Activated CD8-positive, alpha-beta memory T cell treated with anti-CD3 and anti-CD28 coated beads, Interleukin-2, amount 50 U/mL, for 1 hour (primary cell): ENCODE data around the gene CTNNA3.

ENCODE experiments used
- DNase-seq: peaks from one replicate; pipeline ENCODE4 v3.0.0-alpha.2; 2020; ENCODE audit errors: extremely low read depth

Gene CTNNA3

GRCh38 chr10:65940816-65941662, 1755.0 kb downstream of the CTNNA3 start:
- DNase-seq = no peak

DNA sequence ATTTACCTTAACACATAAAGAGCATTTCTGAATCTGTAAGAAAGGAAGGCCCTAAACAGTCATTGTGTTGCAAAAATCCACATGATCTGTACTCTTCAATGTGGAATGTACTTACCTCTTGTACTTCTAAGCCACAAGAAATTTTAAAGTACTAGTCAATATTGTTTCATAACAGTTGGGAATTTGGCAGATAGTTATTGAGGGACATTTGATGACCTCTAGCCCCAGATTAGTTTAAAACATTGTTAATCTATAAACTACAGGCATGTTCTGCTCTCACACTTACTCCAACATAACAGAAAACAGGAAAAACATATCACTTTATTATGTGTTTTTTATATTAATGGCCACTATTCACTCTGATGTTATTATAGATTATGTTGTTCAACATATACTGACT, 1755.9 kb downstream of the CTNNA3 start:
- DNase-seq = no peak

- DNase-seq = no peak
Observed at GRCh38 chr10:65931291-65932070, 1764.5 kb downstream of the CTNNA3 start.

GRCh38 chr10:65911151-65911835, 1784.7 kb downstream of the CTNNA3 start:
- DNase-seq = no peak

DNA sequence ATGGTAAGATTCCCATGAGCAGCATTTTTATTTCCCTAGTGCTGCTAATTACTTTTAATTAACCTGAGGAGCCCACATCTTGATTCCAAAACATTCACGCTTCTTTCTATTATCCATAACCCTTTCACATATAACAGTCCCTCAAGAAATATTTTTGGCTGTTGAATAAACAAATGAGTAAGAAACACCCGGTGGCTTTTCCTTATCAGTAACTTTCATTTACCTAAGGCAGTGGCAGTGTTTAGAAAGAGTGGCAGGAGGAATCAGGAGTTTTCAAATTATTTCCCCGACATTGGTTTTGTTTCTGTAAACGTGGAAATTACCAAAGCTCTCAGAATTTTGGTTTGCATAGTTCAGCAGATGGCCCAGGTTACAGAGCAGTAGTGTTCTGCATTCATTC, 1785.8 kb downstream of the CTNNA3 start:
- no peak for DNase-seq

- no peak for DNase-seq
Observed at GRCh38 chr10:65907199-65907712, 1788.7 kb downstream of the CTNNA3 start.

DNA sequence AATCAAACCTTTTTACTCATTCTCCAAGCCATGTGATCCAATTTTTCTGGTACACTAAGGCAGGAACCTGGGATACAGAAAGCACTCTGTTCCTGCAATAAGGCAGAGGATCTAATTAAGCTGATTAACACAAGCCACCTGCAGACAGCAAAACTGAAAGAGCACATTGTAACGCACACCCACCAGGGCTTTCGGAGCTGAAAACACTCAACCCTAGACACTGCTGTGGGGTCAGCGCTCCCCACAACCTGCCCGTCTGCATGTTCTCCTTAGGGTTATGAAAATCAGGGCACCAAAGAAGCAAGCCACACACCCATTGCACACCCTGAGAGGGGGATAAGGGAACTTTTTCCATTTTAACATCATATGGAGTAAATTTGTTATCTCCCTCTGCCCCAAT, 1792.4 kb downstream of the CTNNA3 start:
- no peak for DNase-seq

GRCh38 chr10:65900271-65900670, 1795.7 kb downstream of the CTNNA3 start:
- DNase-seq = no peak

DNA sequence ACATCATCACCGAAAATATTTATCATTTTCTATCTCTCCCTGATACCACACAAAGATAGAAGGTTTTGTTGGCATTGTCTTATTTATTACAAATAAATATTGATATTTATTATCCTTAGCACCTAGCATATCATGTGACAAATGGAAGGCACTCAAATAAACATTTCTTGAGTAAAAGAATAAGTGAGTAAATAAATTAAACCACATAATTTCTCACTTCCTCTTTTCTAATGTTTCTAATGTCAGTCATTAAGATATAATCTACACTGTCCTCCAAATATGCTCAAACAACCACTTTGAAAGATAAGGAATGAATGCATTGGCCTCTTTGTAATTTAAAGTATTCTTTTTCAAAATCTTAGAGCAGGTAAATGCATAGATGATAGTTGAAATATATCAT, 1797.9 kb downstream of the CTNNA3 start:
- DNase-seq = no peak

DNA sequence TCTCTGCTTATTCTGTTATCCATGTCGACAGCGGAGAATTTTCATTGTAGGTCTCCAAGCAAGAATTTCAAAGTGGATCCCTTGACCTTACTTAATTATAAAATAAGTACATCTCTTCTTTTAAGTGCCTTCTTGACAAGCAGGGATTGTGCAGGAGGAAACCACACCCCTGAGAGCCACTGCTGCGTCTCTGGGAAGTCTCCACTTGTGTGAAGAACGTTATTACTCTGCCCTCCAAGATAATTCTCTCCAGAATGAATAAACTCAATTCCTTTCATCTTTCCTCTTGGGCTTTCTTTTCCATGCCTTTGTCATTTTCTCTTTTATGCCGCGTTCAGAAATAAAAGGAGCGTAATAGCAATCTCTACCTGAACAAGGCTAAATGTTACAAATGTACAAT, 1801.0 kb downstream of the CTNNA3 start:
- DNase-seq = no peak

DNA sequence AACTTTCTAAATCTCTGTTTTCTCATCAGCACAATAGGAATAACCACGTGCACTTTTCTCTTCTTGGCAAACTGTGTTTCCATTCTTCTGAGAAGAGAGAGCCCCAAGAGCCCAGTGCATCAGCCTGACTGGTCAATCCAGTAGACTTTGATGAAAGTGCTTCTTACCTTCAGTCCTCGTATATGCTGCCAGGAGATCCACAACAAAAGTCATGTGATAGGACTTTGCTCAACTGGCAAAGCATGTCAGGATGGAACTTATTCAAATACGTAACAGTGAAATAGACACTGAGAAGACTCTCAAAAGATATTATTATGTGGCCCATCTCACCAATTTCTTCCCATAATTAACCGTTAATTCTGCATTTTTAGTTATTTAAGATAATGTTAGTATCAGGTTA, 1801.6 kb downstream of the CTNNA3 start:
- DNase-seq = no peak

GRCh38 chr10:65893676-65894075, 1802.3 kb downstream of the CTNNA3 start:
- no peak for DNase-seq

- no peak for DNase-seq
Observed at GRCh38 chr10:65892284-65892683, 1803.7 kb downstream of the CTNNA3 start.

DNA sequence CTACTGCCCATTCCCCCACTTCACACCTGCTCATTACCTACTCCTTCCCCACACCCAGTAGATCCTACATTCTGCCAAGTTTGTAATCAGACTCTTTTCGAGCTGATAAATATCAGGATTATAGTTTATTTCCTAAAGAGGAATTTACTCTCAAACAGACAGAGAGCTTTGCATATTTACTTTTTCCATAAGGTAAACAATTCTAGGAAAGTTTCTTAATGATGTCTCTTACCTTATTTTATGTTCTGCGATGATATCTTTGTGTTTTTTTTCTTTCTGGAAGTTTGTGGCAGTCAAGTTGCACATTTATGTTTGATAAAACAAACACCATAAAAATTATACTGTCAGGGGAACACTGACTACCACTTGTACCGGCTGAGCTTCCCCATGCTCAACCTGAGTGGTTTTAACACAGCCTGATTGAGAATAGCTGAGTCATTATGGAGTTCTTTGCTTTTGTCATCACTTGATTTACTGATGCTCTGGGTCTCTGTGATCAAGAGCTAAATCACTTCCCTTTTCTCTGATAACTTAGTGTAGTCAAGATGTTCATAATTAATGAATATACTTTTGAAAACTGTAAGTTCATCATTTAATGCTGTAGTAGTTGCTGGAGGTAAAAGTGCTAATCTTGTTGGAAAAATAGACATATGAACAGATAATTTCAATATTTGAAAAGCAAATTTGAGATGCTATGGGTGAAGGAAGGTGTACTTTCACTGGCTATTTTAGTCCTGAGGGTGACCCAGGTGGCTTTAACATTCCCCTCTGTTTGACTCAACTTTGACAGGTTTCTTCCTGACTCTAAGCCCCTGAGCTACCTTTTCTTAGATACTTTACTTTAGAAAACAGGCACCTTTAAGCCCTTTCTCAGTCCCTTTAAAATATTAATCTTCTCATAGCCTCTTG, 1804.7 kb downstream of the CTNNA3 start:
- DNase-seq = no peak

GRCh38 chr10:65864529-65864928, 1831.5 kb downstream of the CTNNA3 start:
- DNase-seq = no peak

- no peak for DNase-seq
Observed at GRCh38 chr10:65864036-65864435, 1832.0 kb downstream of the CTNNA3 start.
